ENCODE data around the gene RLN1.

RLN1 gene

GRCh38 chr9:5315187-5315923, 24.3 kb downstream of the RLN1 start:
- no peak overlapping the region for H3K4me3 ChIP-seq (ENCODE audit: low read depth, low read length)
- no peak for TF ChIP-seq CTCF (IDR thresholded peaks at IDR 0.05; ENCODE audit: borderline replicate concordance, insufficient read depth, low read depth, low read length)

GRCh38 chr9:5310851-5311250, 28.8 kb downstream of the RLN1 start:
- H3K4me3 ChIP-seq (ENCODE audit: low read depth, low read length): no peak overlapping the region
- no peak for TF ChIP-seq CTCF (IDR thresholded peaks at IDR 0.05; ENCODE audit: borderline replicate concordance, insufficient read depth, low read depth, low read length)

- no peak for TF ChIP-seq CTCF (IDR thresholded peaks at IDR 0.05; ENCODE audit: borderline replicate concordance, insufficient read depth, low read depth, low read length)
- no peak overlapping the region for H3K4me3 ChIP-seq (ENCODE audit: low read depth, low read length)
These were observed 33.9 kb downstream of the RLN1 start for GRCh38 chr9:5305741-5306140.

- peak within 1 kb of the TSS; percentile 6 for H3K4me3 ChIP-seq (ENCODE audit: low read depth, low read length)
These were observed 35.6 kb downstream of the RLN1 start, which contains the start of gene RLN2 for GRCh38 chr9:5303840-5304795. RLN2 (minus strand) TSS chr9:5304716; CDS start chr9:5304580, 136 bp downstream.

GRCh38 chr9:5301544-5301943, 38.1 kb downstream of the RLN1 start:
- no peak overlapping the region for H3K4me3 ChIP-seq (ENCODE audit: low read depth, low read length)
- TF ChIP-seq CTCF (IDR thresholded peaks at IDR 0.05; ENCODE audit: borderline replicate concordance, insufficient read depth, low read depth, low read length): no peak

GRCh38 chr9:5292141-5292540, 47.5 kb downstream of the RLN1 start:
- no peak overlapping the region for H3K4me3 ChIP-seq (ENCODE audit: low read depth, low read length)
- no peak for TF ChIP-seq CTCF (IDR thresholded peaks at IDR 0.05; ENCODE audit: borderline replicate concordance, insufficient read depth, low read depth, low read length)

- TF ChIP-seq CTCF (IDR thresholded peaks at IDR 0.05; ENCODE audit: borderline replicate concordance, insufficient read depth, low read depth, low read length): no peak
- H3K4me3 ChIP-seq (ENCODE audit: low read depth, low read length): no peak overlapping the region
These were observed 51.1 kb downstream of the RLN1 start for GRCh38 chr9:5288591-5288990.

Measured in GM12875 (cell line).